ENCODE data around the gene MAT2B. TPM values are rescaled to one million over a fixed set of nuclear protein-coding genes. Genes with fewer than 3 reads are reported as not detected.

The MAT2B gene
- total RNA-seq, 1 donor from 2014 or later: 62.5 TPM

Other genes starting within 250 kb of the MAT2B start
- 85.4 TPM for gene CCNG1, start 68.0 kb upstream of the MAT2B start, total RNA-seq
- 13.9 TPM for gene NUDCD2, start 45.5 kb upstream of the MAT2B start, total RNA-seq
- 0.72 TPM for gene HMMR, start 45.0 kb upstream of the MAT2B start, total RNA-seq

Measured in left ventricle myocardium superior (tissue), 1 donor.